Natural killer cell (primary cell): ENCODE data around the gene DUSP15. TPM values are rescaled to one million over a fixed set of nuclear protein-coding genes. Genes with fewer than 3 reads are reported as not detected.

ENCODE experiments used
- ATAC-seq, 3 donors: fragments of 150-1000 bp in 2 of 3; fragments of 200-7000 bp in 1 of 3; cut with Tn5 transposase; 1 replicate in 1 of 3; 2 replicates in 2 of 3; pipeline ENCODE4 v1.10.0; 2021; ENCODE audit warnings: mild to moderate bottlenecking in 2 of 3, moderate library complexity in 2 of 3
- DNase-seq, 2 donors: peaks; one replicate each; pipeline versions ENCODE4 v3.0.0 to v3.0.0-alpha.2; 2013 to 2021; ENCODE audit warnings: mixed read lengths in 1 of 2
- H3K27ac ChIP-seq: one replicate; pipeline ENCODE4 v1.5.1; 2013; ENCODE audit warnings: mild to moderate bottlenecking, low read length
- H3K27me3 ChIP-seq: one replicate; pipeline ENCODE4 v1.6.1; 2013; ENCODE audit warnings: low read length; ENCODE audit not compliant: control insufficient read depth, insufficient read depth
- H3K36me3 ChIP-seq: one replicate; pipeline ENCODE4 v1.6.1; 2013; ENCODE audit warnings: low read length; ENCODE audit not compliant: control insufficient read depth, insufficient read depth
- H3K4me1 ChIP-seq: one replicate; pipeline ENCODE4 v1.6.1; 2013; ENCODE audit warnings: low read length; ENCODE audit not compliant: control insufficient read depth, insufficient read depth
- H3K4me3 ChIP-seq: one replicate; pipeline ENCODE4 v1.5.1; 2013; ENCODE audit warnings: low read length
- H3K9me3 ChIP-seq: one replicate; pipeline ENCODE4 v1.6.1; 2013; ENCODE audit warnings: low read length; ENCODE audit not compliant: control insufficient read depth, insufficient read depth
- H3K27ac Mint-ChIP-seq, 2 donors: one replicate each; pipeline ENCODE4 v1.8.0; 2022; ENCODE audit warnings: mild to moderate bottlenecking in 2 of 2, mixed read lengths in 2 of 2, moderate library complexity in 1 of 2
- H3K27me3 Mint-ChIP-seq, 2 donors: one replicate each; pipeline ENCODE4 v1.8.0; 2022; ENCODE audit warnings: low read depth in 2 of 2, mixed read lengths in 2 of 2
- H3K36me3 Mint-ChIP-seq: one replicate; pipeline ENCODE4 v1.8.0; 2022; ENCODE audit warnings: mixed read lengths
- H3K4me1 Mint-ChIP-seq, 2 donors: one replicate each; pipeline ENCODE4 v1.8.0; 2022; ENCODE audit warnings: mixed read lengths in 2 of 2
- H3K4me3 Mint-ChIP-seq: one replicate; pipeline ENCODE4 v1.8.0; 2022; ENCODE audit warnings: mild to moderate bottlenecking, moderate library complexity, mixed read lengths
- H3K9me3 Mint-ChIP-seq, 2 donors: one replicate each; pipeline ENCODE4 v1.8.0; 2022; ENCODE audit warnings: mixed read lengths in 2 of 2
- CTCF ChIP-seq: fragments of 200-600 bp; IDR thresholded peaks from one replicate; pipeline ENCODE4 v1.8.0; 2022; ENCODE audit warnings: antibody characterized with exemption
- WGBS: methylation state at CpG from one replicate; pipeline ENCODE4 v1.1.7; 2013; ENCODE audit warnings: missing lambda C conversion rate; ENCODE audit not compliant: insufficient coverage; 5-methylcytosine and 5-hydroxymethylcytosine counted together
- intact Hi-C: fragments of 100-400 bp; cut with micrococcal nuclease; formaldehyde crosslinking; loops from one replicate; pipeline ENCODE4 v1.14.2; 2022
- total RNA-seq, 4 donors: library from RNA; stranded (reverse); fragments of 120-200 nt in 1 of 4; gene quantifications; one replicate each; pipeline versions ENCODE4 v1.2.3 to v1.2.4, GENCODE V29; 2013 to 2022

The DUSP15 gene
- total RNA-seq, 3 donors from 2014 or later (not counting 1 experiment from before 2014, with no cell fraction given) = not detected

DNA sequence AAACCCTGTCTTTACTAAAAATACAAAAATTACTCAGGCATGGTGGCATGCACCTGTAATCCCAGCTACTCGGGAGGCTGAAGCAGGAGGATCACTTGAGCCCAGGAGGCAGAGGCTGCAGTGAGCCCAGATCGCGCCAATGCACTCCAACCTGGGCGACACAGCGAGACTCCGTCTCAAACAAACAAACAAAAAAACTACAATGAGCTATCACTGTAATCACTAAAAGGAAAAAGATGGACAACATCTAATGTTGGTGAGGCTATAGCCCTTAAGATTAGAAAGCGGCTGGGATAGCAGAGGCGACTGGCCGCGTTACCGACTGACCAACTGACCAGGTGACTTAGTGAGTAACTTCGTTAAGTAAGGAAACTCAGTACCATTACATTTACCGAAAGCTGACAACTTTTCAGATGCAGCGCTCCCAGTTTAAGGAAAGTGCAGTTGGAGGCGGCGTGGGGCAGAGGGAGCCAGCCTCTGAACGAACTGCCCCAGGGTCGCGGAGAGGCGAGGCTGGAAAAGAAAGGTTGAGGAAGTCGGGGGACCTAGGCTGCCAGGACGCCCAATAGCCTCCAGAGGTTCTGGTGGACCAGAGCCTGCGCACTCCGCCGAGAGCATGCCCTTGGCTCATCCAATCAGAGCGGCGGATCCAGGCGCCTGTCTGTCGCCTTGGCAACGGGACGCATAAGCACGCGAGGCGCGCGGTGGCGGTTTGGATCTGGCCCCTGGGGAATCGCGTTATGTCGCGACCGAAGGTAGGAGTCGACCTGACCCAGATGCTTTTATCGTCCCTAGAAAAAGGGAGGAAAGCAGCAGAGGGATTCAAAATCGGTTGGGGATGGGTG is 9.0 kb upstream of the DUSP15 start:
- H3K36me3 ChIP-seq = no peaks in the 10 kb centered on the region
- Mint-ChIP-seq H3K36me3 (no peaks in the 10 kb centered on the region), H3K9me3 (no peaks in the 10 kb centered on the region), H3K4me1 (peaks cover 12 to 18% of the 10 kb centered on the region in 2 donors), H3K4me3 (peak overlapping the region; percentile 93), H3K27ac (peak overlapping the region; percentile 74 to 87), H3K27me3 (peaks cover 7 to 17% of the 10 kb centered on the region in 2 donors)
- ATAC-seq = peak; percentile 84 to 90 (median 86)
- WGBS = 6% methylated on average over 42 of the region's 45 CpGs
- H3K9me3 ChIP-seq = no peaks in the 10 kb centered on the region
- intact Hi-C loops = no loop called here
- H3K27ac ChIP-seq = no peak overlapping the region
- peak; percentile 58 to 90 for DNase-seq
- H3K27me3 ChIP-seq = no peaks in the 10 kb centered on the region
- peaks cover 12% of the 10 kb centered on the region for H3K4me1 ChIP-seq
- peak overlapping the region; percentile 70 for H3K4me3 ChIP-seq
- TF ChIP-seq CTCF = no peak

- ATAC-seq = no peak
- H3K9me3 ChIP-seq = no peaks in the 10 kb centered on the region
- Mint-ChIP-seq H3K4me3 (no peak overlapping the region), H3K27ac (no peak overlapping the region), H3K4me1 (peaks cover 12 to 18% of the 10 kb centered on the region in 2 donors), H3K27me3 (peaks cover 19 to 26% of the 10 kb centered on the region in 2 donors), H3K36me3 (no peaks in the 10 kb centered on the region), H3K9me3 (no peaks in the 10 kb centered on the region)
- intact Hi-C loops = no loop called here
- H3K4me1 ChIP-seq = peaks cover 12% of the 10 kb centered on the region
- TF ChIP-seq CTCF = no peak
- no peaks in the 10 kb centered on the region for H3K36me3 ChIP-seq
- no peaks in the 10 kb centered on the region for H3K27me3 ChIP-seq
- no peak for DNase-seq
- H3K4me3 ChIP-seq = no peak overlapping the region
- no peak overlapping the region for H3K27ac ChIP-seq
These were observed 7.4 kb upstream of the DUSP15 start for GRCh38 chr20:31877684-31878083.

DNA sequence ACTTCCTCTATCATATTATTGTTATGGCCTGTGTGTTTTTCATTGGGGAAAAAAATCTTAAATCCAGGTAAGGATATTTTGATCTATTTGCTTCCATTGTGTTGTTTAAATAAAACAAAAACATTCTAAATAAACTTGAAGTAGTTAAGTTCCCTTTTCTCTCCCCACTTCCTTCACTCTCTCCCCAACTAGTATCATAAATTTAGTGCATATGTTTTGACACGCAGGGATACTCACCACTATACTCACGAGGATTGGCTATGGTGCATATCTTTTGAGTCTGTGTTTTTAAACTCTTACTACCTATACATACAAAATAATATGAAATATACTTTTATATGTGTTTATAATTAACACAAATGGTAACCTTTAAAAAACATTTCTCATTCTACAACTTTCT is 5.3 kb upstream of the DUSP15 start:
- no peak for TF ChIP-seq CTCF
- Mint-ChIP-seq H3K27me3 (peaks cover 35 to 36% of the 10 kb centered on the region in 2 donors), H3K4me1 (peaks cover 18 to 21% of the 10 kb centered on the region in 2 donors), H3K9me3 (no peaks in the 10 kb centered on the region), H3K27ac (no peak overlapping the region), H3K36me3 (no peaks in the 10 kb centered on the region), H3K4me3 (no peak overlapping the region)
- Histone ChIP-seq H3K36me3 (no peaks in the 10 kb centered on the region), H3K9me3 (no peaks in the 10 kb centered on the region), H3K4me1 (peaks cover 17% of the 10 kb centered on the region), H3K27ac (no peak overlapping the region), H3K4me3 (no peak overlapping the region), H3K27me3 (peaks cover 5% of the 10 kb centered on the region)
- ATAC-seq (no peak), DNase-seq (no peak)
- WGBS = no CpG with 5 or more reads among the region's 2 CpGs
- intact Hi-C loops = no loop called here

- H3K4me1 Mint-ChIP-seq = peaks cover 13 to 18% of the 10 kb centered on the region in 2 donors
- Histone ChIP-seq H3K4me3 (no peak overlapping the region), H3K9me3 (no peaks in the 10 kb centered on the region), H3K4me1 (peaks cover 20% of the 10 kb centered on the region), H3K36me3 (no peaks in the 10 kb centered on the region), H3K27ac (no peak overlapping the region), H3K27me3 (peaks cover 21% of the 10 kb centered on the region)
- ATAC-seq = no peak
- TF ChIP-seq CTCF = no peak
- no peaks in the 10 kb centered on the region for H3K36me3 Mint-ChIP-seq
- no peak overlapping the region for H3K27ac Mint-ChIP-seq
- intact Hi-C loops = no loop called here
- no peak overlapping the region for H3K4me3 Mint-ChIP-seq
- no peak for DNase-seq
- no peaks in the 10 kb centered on the region for H3K9me3 Mint-ChIP-seq
- H3K27me3 Mint-ChIP-seq = peaks cover 49 to 52% of the 10 kb centered on the region in 2 donors
- WGBS = 87% methylated on average over 5 of the region's 6 CpGs
These were observed 2.1 kb upstream of the DUSP15 start for GRCh38 chr20:31872406-31872805.
